Testis (tissue), 3 donors: ENCODE data around the gene GADD45GIP1. TPM values are rescaled to one million over a fixed set of nuclear protein-coding genes. Genes with fewer than 3 reads are reported as not detected.
A peak's percentile ranks its signal among the peaks of the same experiment; 100 is the strongest.

Experiments used
- DNase-seq: peaks from one replicate; pipeline ENCODE4 v3.0.0-alpha.2; 2019
- H3K27ac ChIP-seq, 2 donors: fragments of 200-600 bp; sonication (generic); one replicate each; pipeline ENCODE4 v1.5.1; 2019
- H3K27me3 ChIP-seq: fragments of 200-600 bp; sonication (generic); one replicate; pipeline ENCODE4 v1.5.1; 2019
- H3K36me3 ChIP-seq: fragments of 200-600 bp; sonication (generic); one replicate; pipeline ENCODE4 v1.5.1; 2017; ENCODE audit warnings: low read depth; ENCODE audit errors: missing control alignments
- H3K4me1 ChIP-seq: fragments of 200-600 bp; sonication (generic); one replicate; pipeline ENCODE4 v1.5.1; 2019
- H3K4me3 ChIP-seq, 2 donors: fragments of 200-600 bp; sonication (generic); one replicate each; pipeline ENCODE4 v1.5.1; 2017 to 2019
- H3K9me3 ChIP-seq: fragments of 200-600 bp; sonication (generic); one replicate; pipeline ENCODE4 v1.5.1; 2017
- CTCF ChIP-seq, 3 experiments: fragments of 450-650 bp in 2 of 3; fragments of 200-600 bp in 1 of 3; sonication (generic) in 1 of 3; IDR thresholded peaks; one replicate each; pipeline ENCODE4 v1.5.1; 2016 to 2019; ENCODE audit warnings: antibody characterized with exemption in 3 of 3, mild to moderate bottlenecking in 2 of 3, moderate library complexity in 1 of 3
- POLR2A ChIP-seq: fragments of 450-650 bp; IDR thresholded peaks from one replicate; pipeline ENCODE4 v1.6.1; 2017; ENCODE audit warnings: antibody characterized with exemption, mild to moderate bottlenecking, moderate library complexity
- WGBS, 2 donors: methylation state at CpG; one replicate each; pipeline ENCODE4 v1.1.5; 2018; 5-methylcytosine and 5-hydroxymethylcytosine counted together
- intact Hi-C: fragments of 100-400 bp; cut with DNase I; formaldehyde crosslinking; loops from one replicate; pipeline ENCODE4 v1.15.1; 2023; ENCODE audit warnings: low total_unique reads
- polyA plus RNA-seq: library from polyadenylated mRNA; stranded (reverse); fragments of 350-450 nt; fragmentation: Illumina TruSeq; extraction: RNeasy Lipid Tissue Mini Kit (QIAGEN cat#74804); gene quantifications from one replicate; pipeline ENCODE4 v1.2.3, GENCODE V29; 2014; ENCODE audit warnings: low read depth, low replicate concordance; ENCODE audit not compliant: insufficient read depth
- total RNA-seq, 2 donors: library from RNA; depleted of rRNA; stranded (reverse); fragments of >200 nt; gene quantifications; one replicate each; pipeline ENCODE4 v1.2.3, GENCODE V29; 2016

Gene GADD45GIP1
- total and polyA plus RNA-seq, 3 donors from 2014 or later, result 21.6 to 39.8 (median 32.2) TPM

- Histone ChIP-seq H3K27me3 (no peaks in the 10 kb centered on the region), H3K4me1 (peaks cover 37% of the 10 kb centered on the region), H3K4me3 (no peak overlapping the region), H3K9me3 (no peaks in the 10 kb centered on the region), H3K27ac (no peak overlapping the region), H3K36me3 (no peaks in the 10 kb centered on the region)
- TF ChIP-seq CTCF (IDR thresholded peaks at IDR 0.05) (no peak), POLR2A (no peak)
- WGBS, 2 donors, result 75 to 88% methylated on average over 4 to 15 of the region's 15 CpGs
- intact Hi-C loops, result no loop called here
- no peak for DNase-seq
Observed at GRCh38 chr19:13003081-13003480, 46.1 kb upstream of the GADD45GIP1 start.

GRCh38 chr19:13002166-13002898, 45.3 kb upstream of the GADD45GIP1 start:
- Histone ChIP-seq H3K4me1 (peaks cover 34% of the 10 kb centered on the region), H3K36me3 (no peaks in the 10 kb centered on the region), H3K4me3 (no peak overlapping the region), H3K27me3 (no peaks in the 10 kb centered on the region), H3K27ac (peak overlapping the region; percentile 72 to 86), H3K9me3 (no peaks in the 10 kb centered on the region)
- intact Hi-C loops, result no loop called here
- WGBS, 2 donors, result 42 to 43% methylated on average over 7 to 29 of the region's 29 CpGs
- TF ChIP-seq POLR2A (no peak), CTCF (IDR thresholded peaks at IDR 0.05) (no peak)
- peak; percentile 77 for DNase-seq

- TF ChIP-seq POLR2A (no peak), CTCF (IDR thresholded peaks at IDR 0.05) (no peak)
- H3K36me3 ChIP-seq, result no peaks in the 10 kb centered on the region
- no peaks in the 10 kb centered on the region for H3K27me3 ChIP-seq
- no peak overlapping the region for H3K4me3 ChIP-seq
- H3K27ac ChIP-seq, result peak overlapping the region; percentile 72 to 86
- no peaks in the 10 kb centered on the region for H3K9me3 ChIP-seq
- 46 to 52% methylated on average over 14 to 41 of the region's 41 CpGs for WGBS, 2 donors
- DNase-seq, result peak; percentile 40
- intact Hi-C loops, result no loop called here
- peaks cover 34% of the 10 kb centered on the region for H3K4me1 ChIP-seq
Observed at GRCh38 chr19:13001502-13002165, 44.6 kb upstream of the GADD45GIP1 start.

GRCh38 chr19:13001166-13001501, 44.1 kb upstream of the GADD45GIP1 start:
- TF ChIP-seq POLR2A, result no peak
- TF ChIP-seq CTCF (IDR thresholded peaks at IDR 0.05), result no peak
- H3K27me3 ChIP-seq, result no peaks in the 10 kb centered on the region
- WGBS, 2 donors, result 77 to 79% methylated on average over 11 to 19 of the region's 19 CpGs
- H3K9me3 ChIP-seq, result no peaks in the 10 kb centered on the region
- peaks cover 33% of the 10 kb centered on the region for H3K4me1 ChIP-seq
- intact Hi-C loops, result no loop called here
- no peaks in the 10 kb centered on the region for H3K36me3 ChIP-seq
- no peak overlapping the region for H3K4me3 ChIP-seq
- DNase-seq, result no peak
- peak overlapping the region; percentile 72 to 86 for H3K27ac ChIP-seq
